ENCODE measurements around the gene RIC8A. TPM values are rescaled to one million over a fixed set of nuclear protein-coding genes. Genes with fewer than 3 reads are reported as not detected.
"Not testable (repeated sequence)": the region's sequence is repeated elsewhere in the genome, so short reads cannot be mapped to it uniquely, and the experiment has no call there.

The RIC8A gene
- total RNA-seq: 100 to 1,000 TPM in 3 of 4 donors, 10 to 100 TPM in 1; 69.0 to 118 (median 101) TPM

DNA sequence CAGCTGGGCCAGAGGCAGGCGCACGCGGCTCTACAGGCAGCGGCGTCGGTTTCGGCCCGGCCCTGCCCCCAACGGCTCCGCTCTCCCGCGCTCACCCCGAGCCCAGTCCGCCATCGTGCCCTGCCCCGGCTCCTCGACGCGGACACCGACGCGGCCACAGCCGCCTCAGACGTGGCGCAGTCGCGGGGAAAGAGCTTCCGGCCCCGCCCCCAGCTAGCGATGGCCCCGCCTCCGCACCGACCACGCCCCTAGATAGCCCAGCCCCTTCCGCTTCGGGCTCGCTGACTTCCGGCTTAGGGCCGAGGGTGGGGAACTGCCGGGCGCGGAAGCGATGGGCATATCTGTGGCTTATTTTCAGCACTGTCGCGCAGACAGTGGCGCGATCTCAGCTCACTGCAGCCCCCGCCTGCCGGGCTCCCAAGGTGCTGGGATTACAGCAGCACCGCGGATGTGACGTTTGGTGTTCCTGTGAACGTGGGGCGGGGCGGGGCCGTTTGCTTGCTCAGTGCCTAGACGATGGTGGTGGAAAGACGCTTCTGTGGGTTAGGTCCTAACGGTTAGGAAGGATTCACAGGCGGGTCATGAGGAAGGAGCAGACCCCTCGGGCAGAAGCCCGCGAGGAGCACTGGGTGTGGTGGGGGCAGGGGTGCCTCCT, at the start of gene RIC8A, which contains the start of gene BET1L:
RIC8A (plus strand) TSS at position 501 of the 655 bp plus-strand sequence. CDS start 1,147 bp downstream, outside the sequence.
BET1L (minus strand) TSS at position 192 of the 655 bp plus-strand sequence; CDS start at position 114, 78 bp downstream.
- Histone ChIP-seq H3K9me3 (no peaks in the 10 kb centered on the region), H3K27ac (peak within 1 kb of the TSS; percentile 98 to 100 (median 99)), H3K27me3 (no peaks in the 10 kb centered on the region), H3K4me1 (peaks cover 14 to 66% (median 28%) of the 10 kb centered on the region in 4 donors), H3K36me3 (peaks cover 7 to 62% (median 16%) of the 10 kb centered on the region in 3 donors), H3K4me3 (peak within 1 kb of the TSS; percentile 80 to 99 (median 91))
- WGBS, 2 donors: 0 to 1% methylated on average over 16 to 18 of the region's 63 CpGs
- peak; percentile 95 to 96 for DNase-seq (ENCODE audit: low spot score in 2 of 2)
- TF ChIP-seq POLR2A (IDR thresholded peaks at IDR 0.05) (peak; percentile 87 to 95), EP300 (IDR thresholded peaks at IDR 0.05) (peak; percentile 94 to 95)
- TF ChIP-seq, protein P1, sequence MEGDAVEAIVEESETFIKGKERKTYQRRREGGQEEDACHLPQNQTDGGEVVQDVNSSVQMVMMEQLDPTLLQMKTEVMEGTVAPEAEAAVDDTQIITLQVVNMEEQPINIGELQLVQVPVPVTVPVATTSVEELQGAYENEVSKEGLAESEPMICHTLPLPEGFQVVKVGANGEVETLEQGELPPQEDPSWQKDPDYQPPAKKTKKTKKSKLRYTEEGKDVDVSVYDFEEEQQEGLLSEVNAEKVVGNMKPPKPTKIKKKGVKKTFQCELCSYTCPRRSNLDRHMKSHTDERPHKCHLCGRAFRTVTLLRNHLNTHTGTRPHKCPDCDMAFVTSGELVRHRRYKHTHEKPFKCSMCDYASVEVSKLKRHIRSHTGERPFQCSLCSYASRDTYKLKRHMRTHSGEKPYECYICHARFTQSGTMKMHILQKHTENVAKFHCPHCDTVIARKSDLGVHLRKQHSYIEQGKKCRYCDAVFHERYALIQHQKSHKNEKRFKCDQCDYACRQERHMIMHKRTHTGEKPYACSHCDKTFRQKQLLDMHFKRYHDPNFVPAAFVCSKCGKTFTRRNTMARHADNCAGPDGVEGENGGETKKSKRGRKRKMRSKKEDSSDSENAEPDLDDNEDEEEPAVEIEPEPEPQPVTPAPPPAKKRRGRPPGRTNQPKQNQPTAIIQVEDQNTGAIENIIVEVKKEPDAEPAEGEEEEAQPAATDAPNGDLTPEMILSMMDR (IDR thresholded peaks at IDR 0.05): peak in 1 of 5 experiments; percentile 44

DNA sequence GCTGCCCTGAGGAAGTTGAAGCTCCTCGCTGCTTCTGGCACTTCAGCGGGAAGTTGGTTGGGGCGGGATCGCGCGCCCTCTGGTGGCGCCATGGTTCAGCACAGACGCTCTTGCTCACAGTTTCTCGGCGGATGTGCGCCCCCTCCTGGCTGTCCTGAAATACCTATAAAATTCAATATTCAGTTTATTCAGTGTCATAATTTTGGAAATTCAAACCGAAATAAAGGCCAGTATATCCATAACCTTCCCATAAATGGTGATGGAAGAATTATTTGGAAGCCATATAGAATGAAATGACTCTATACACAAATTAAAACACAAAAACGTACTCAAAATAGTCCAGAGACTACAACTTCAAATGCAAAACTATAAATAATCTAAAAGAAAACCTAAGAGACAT, 27.3 kb upstream of the RIC8A start:
- not testable (repeated sequence) for H3K4me1 ChIP-seq; H3K27me3 ChIP-seq; H3K4me3 ChIP-seq; DNase-seq (ENCODE audit: low spot score in 2 of 2); H3K36me3 ChIP-seq; H3K27ac ChIP-seq; H3K9me3 ChIP-seq
- WGBS, 2 donors: 0% methylated on average over 1 to 5 of the region's 13 CpGs
- TF ChIP-seq, protein P1 (IDR thresholded peaks at IDR 0.05): peak in 1 of 5 experiments; percentile 4

GRCh38 chr11:189200-189783, 18.2 kb upstream of the RIC8A start:
- not testable (repeated sequence) for H3K36me3 ChIP-seq; H3K9me3 ChIP-seq; H3K27ac ChIP-seq; H3K4me1 ChIP-seq; DNase-seq (ENCODE audit: low spot score in 2 of 2); H3K27me3 ChIP-seq; H3K4me3 ChIP-seq
- WGBS, 2 donors: 79 to 82% methylated on average over 42 to 51 of the region's 55 CpGs

DNA sequence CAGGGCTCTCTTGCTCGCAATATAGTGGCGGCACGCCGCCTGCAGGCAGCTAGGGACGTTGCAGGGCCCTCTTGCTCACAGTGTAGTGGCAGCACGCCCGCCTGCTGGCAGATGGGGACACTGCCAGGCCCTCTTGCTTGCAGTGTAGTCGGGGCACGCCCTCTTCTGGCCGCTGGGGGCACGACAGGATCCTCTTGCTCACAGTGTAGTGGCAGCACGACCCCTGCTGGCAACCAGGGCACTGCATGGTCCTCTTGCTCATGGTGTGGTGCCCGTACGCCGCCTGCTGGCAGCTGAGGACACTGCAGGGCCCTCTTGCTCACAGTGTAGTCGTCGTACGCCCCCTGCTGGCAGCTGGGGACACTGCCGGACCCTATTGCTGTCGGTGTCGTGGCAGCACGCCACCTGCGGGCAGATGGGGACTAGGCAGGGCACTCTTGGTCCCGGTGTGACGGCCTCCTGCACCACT, 17.6 kb upstream of the RIC8A start:
- 80% methylated on average over 3 of the region's 25 CpGs; no CpG with 5 or more reads in 1 of the 2 donors for WGBS, 2 donors
- not testable (repeated sequence) for H3K36me3 ChIP-seq; H3K4me1 ChIP-seq; H3K9me3 ChIP-seq; H3K4me3 ChIP-seq; H3K27me3 ChIP-seq; DNase-seq (ENCODE audit: low spot score in 2 of 2); H3K27ac ChIP-seq

DNA sequence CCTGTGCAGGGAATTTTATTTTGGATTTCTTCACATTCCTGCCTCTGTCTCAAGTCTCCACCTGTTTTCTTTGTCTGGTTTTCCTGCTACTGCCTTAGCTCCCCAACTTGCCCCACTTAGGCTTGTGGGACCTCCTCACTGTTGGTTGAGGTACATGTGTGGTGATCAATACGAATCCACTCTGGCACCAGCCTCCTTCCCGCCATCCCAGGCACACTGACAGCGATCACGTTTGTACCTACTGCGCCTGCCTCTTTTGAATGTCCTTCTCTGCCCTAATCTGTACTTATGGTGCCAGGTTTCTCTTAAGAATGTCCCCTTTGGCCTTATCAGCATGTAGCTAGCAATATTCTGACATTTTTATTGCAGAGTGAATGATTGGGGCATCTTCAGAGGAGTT, 17.0 kb upstream of the RIC8A start:
- not testable (repeated sequence) for H3K27me3 ChIP-seq, H3K4me3 ChIP-seq, H3K27ac ChIP-seq, H3K4me1 ChIP-seq, H3K9me3 ChIP-seq, H3K36me3 ChIP-seq
- DNase-seq (ENCODE audit: low spot score in 2 of 2): peak in 1 of 2 donors; percentile 11
- WGBS, 2 donors: 78 to 82% methylated on average over 5 of the region's 5 CpGs

DNA sequence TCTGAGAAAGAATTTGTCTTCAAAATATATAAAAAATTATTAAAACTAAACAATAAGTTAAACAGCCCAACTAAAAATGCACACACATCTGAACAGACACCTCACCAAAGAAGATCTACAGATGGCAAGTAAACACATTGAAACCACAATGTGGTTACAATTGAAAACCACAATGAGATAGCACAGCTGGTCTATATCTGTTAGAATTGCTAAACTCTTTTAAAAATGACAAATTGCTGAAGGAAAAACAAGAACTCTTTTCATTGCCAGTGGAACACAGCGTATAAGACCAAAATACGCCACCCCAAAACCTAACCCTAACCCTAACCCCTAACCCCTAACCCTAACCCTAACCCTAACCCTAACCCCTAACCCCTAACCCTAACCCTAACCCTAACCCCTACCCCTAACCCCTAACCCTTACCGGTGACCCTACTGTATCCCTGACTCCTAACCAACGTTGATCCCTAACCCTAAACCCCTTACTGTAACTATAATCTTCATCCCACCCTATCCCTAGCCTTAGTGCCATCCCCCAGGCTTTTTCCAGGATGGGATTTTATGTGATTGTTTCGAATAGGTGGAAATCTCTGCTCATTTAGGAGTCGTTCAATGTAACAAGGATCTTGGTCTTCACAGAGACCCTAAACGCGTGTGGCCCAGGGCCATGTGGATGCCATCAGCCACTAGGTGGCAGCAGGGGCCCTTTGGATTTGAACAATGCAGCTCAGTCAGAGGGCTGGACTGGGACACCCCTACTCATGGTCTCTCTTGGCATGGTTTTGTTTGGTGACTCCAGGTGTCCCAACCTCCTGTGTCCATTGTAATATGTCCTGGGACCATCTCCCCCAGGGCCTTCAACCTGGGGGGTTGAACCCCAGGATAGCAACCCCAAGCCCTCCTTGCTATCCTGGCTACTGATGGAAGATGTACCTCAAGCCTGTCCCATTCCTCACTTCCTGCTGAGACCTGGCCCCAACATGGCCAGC, 15.7 kb upstream of the RIC8A start:
- DNase-seq (ENCODE audit: low spot score in 2 of 2): peak in 1 of 2 donors; percentile 14
- 33 to 55% methylated on average over 2 to 3 of the region's 8 CpGs for WGBS, 2 donors
- not testable (repeated sequence) for H3K9me3 ChIP-seq, H3K36me3 ChIP-seq, H3K4me3 ChIP-seq, H3K27me3 ChIP-seq, H3K4me1 ChIP-seq, H3K27ac ChIP-seq
- TF ChIP-seq, protein P1 (IDR thresholded peaks at IDR 0.05): peak in 3 of 5 experiments; percentile 40 to 46 (median 45)

GRCh38 chr11:192674-193128, 14.8 kb upstream of the RIC8A start, which contains the start of gene SCGB1C1:
TSS of gene SCGB1C1 (plus strand) at chr11:193078. CDS start at chr11:193100, 22 bp downstream.
- 89% methylated on average over 3 of the region's 11 CpGs; no CpG with 5 or more reads in 1 of the 2 donors for WGBS, 2 donors
- not testable (repeated sequence) for H3K4me1 ChIP-seq; H3K27ac ChIP-seq; H3K36me3 ChIP-seq; H3K9me3 ChIP-seq; H3K27me3 ChIP-seq; H3K4me3 ChIP-seq; DNase-seq (ENCODE audit: low spot score in 2 of 2)

GRCh38 chr11:193481-193880, 14.0 kb upstream of the RIC8A start:
- 73 to 76% methylated on average over 5 of the region's 5 CpGs for WGBS, 2 donors
- H3K27me3 ChIP-seq; H3K4me1 ChIP-seq; DNase-seq (ENCODE audit: low spot score in 2 of 2); H3K9me3 ChIP-seq; H3K4me3 ChIP-seq; H3K36me3 ChIP-seq; H3K27ac ChIP-seq: not testable (repeated sequence)
